ENCODE data around the gene VSTM2L.

Gene VSTM2L

DNA sequence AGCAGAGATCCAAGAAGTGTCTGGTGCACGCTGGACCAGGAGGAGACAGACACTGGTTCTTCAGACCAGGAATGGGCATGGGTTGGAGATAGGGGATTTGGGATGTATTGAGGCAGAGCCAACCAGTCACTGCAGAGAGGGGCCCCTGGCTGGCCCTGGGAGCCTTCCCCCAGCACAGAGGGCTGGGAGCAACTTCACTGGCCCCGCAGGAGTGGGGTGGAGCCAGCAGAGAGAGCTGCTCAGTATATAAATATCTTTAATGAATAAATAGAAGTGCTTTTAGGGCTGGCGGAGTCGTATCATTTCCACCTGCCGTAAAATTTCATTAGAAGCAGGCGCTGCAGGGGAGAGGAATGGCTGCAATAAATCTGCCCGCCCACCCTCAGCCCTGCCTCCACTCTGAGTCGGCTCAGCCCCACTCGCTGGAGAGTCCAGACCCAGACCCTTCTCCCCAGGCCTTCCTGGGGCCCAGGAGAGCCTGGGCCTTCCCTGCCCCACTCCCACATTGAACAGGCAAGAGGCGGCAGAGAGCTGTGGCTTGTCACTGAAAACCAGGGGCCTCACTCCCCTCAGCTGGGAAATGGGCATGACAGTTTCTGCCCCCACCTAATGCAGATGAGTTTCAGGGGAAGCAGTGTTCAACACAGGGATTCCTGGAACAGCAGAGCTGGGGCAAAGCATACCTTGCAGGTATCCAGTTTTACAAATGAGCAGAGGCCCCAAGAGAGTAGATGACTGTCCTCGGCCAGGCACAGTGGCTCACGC, 23.9 kb upstream of the VSTM2L start:
- no peak for DNase-seq

DNA sequence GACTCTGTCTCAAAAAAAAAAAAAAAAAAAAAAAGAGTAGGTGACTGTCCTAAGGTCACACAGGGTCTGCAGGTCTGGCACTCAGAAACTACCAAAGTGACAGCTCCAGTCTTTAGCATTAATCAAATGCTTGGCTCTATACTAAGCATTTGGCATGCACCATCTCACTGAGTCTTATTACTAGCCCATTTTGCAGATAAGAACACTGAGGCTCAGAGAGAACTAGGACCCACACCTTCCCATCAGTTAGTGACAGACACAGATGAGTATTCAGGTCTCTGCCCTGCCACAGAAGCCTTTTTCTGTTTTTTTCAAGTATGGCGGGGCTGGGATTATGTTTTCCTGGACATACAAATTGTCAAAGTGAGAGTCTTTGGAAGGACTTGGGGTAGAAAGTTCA, 23.1 kb upstream of the VSTM2L start:
- DNase-seq, result no peak

DNA sequence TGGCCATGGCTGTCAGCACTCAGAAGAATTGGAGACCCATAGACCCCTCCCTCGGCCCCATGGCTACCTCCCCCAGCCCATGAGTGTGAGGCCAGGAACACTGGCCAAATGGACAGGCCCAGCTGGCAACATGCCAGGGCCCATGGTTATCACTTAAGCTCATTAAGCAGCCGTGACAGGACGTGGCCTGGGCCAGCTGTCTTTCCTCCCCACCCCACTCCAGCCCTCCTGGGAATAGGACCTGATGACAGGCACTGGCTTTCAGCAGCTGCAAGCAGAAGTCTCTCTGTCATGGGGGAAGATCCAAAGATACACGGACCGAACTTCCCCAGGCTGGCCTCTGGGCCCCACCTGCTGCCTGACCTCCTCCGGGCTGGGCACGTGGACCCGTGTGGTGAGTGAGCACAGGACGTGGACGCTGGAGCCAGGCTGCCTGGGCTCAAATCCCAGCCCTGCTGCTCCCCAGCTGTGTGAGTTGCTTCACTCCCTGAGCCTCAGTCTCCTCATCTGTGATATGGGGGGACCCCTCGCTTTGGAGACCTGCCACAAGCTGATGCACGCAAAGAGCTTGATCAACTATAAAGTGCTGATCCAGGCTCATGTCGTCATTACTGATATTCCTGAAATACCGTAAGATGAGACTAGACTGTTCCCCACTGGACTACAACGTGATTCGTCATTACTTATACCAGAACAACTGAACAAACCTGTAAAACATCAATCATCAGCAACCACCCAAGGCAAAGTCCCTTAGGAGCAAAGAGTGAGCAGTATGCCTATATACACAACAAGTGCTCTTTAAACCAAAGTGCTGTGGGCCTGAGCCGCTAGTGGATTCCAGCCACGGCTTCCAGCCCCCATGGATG, 22.0 kb upstream of the VSTM2L start:
- DNase-seq, result no peak

DNA sequence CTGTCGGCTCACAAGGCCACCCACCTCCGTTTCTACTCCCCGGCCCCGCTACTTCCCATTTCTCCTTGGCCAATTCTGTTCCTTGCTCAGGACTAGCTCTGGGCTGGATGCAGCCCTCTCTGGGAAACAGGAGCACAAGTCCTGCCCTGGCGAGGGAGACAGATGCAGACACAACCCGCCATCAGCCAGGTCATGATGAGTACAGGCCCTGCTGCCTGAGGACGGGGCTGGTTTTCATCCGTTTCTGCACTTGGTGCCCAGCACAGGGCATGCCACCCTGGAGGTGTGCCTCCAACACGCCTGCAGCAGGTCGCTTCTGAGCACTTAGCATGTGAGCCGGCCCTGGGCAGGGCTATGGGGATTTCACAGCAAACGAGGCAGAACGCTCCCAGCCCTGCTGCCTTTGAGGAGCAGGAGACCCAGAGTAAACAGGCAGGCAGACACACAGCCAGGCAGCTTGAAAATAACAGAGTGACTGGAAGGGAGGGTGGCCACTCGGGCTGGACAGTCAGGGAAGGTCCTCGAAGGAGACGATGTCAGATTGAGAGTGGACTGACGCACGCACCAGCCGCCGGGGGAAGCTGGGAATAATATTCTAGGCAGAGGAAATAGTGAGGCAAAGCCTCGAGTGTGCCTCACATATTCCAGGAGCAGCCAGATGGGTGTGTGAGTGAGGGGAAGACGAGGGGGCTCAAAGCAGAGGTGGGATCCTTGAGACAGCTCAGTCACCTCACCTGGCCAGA, 21.2 kb upstream of the VSTM2L start:
- DNase-seq, result no peak

DNA sequence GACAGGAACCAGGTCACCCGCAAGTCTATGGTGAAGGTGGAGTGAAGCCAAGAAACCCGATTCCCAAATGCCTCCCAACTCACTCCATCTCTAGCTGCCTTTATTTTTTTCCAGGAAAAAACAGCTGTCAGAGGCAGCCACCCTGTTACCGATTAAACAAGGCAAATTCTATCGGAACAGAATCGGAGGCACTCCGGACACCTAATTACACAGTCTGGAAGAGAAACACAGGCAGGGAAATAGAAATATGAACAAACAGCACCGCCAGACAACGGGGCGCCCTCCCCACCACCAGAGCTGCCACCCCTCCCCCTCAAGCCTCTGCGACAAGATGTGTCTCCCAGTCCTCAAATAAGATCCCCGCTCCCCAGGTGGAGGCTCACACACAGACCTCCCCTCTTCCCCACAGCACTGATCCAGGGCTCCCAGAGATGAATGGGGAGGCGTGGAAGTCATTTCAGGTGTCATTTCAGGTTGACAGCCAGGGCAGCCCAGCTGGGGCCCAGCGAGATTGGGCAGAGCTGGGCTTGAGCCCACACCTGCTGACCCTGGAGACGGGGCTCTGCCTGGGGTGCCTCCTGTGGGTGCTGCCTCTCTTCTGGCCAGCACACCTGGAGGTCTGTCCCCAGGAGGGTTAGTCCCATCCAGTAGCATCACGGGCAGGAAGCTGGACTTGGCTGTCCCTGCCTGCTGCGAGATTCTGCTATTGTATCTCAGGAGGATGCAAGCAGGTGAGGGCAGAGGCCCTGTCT, 19.8 kb upstream of the VSTM2L start:
- no peak for DNase-seq

DNA sequence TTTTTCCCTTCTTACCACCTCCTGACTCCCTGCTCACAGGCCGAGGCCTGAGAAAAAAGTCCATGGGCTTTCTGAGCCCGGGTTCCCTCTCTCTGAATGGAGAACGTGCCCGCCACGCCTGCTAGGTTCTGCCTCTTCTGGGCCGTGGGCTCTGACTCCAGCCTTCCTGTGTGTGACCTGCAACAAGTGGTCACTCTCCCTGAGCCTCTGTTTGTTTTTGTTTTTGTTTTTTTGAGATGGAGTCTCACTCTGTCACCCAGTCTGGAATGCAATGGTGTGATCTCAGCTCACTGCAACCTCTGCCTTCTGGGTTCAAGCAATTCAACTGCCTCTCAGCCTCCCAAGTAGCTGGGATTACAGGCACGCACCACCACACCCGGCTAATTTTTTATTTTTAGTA, 17.9 kb upstream of the VSTM2L start:
- DNase-seq, result no peak

DNA sequence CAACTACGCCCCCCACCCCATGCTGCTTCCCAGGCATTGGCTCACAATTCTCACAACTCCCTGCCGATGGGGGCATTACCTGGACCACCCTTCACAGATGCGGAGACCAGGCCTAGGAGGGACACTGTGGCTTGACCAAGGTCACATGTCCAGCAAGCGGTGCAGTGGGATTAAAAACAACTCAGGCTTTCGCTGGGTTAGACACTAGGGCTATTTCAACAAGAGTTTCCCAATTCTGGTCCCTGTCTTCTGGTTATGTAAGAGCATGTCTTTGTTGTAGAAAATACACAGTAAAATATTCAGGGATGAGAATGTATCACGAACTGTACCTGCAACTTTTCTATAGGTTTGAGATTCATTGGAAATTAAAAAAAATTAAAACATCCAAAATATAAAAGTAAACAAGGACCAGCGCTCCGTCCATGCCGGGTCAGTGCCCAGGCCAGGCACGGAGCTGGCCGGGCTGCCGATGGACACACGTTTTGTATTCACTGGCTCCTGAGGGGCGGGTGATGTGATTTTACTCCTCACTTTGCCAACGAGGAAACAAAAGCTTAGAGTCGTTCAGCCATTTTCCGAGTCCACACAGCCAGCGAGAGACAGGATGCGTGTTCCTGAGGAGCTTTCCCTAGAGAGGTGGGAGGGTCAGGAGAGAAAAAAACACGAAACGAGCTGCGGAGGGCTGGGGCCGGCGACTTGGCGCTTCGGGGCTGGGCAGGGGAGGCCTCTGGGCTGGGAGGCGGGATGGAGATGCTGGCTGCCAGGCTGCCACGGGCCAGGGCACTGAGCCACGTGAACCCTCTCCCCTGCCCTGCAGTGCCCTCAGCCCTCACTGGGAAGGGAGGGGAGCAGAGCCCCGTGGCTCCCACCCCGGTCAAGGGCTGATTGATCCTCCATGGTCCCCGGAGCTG, 17.1 kb upstream of the VSTM2L start:
- DNase-seq, result no peak

DNA sequence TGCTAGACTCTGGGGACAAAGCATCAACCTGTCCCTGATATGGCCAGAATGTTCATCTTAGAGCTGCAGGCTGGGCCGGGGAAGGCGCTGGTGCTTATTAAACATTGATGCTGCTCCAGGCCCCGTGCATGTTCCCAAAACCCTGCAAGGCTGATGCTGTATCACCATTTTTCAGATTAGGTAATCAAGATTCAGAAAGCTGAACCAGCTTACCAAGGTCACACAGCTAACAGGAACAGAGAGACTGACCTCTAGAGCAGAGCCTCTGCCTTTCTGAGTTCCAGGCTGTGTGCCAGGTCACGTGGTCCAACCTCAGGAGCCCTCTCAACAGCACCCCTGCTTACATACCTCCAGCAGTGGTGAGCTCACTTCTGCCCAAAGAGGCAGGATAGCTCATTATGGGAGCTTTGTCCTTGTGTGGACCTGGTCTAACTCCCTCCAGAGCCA, 16.1 kb upstream of the VSTM2L start:
- no peak for DNase-seq

DNA sequence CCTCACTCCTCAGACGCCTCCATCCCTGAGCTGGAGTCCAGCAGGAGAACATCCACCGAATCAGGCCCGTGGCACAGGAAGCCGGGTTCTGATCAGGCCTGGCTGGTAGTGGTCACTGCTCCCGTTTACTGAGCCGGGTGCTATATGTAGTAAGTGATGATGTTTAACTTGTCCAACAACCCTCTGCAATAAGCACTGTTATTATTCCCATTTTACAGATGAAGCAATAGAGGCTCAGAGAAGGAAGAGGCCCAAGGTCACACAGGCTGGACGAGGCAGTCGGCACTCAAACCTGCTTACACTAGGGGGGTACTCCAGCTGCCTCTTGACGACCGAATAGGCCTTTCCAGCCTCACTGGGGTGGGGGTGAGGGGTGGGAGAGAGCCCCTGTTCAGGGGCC, 14.3 kb upstream of the VSTM2L start:
- no peak for DNase-seq

DNA sequence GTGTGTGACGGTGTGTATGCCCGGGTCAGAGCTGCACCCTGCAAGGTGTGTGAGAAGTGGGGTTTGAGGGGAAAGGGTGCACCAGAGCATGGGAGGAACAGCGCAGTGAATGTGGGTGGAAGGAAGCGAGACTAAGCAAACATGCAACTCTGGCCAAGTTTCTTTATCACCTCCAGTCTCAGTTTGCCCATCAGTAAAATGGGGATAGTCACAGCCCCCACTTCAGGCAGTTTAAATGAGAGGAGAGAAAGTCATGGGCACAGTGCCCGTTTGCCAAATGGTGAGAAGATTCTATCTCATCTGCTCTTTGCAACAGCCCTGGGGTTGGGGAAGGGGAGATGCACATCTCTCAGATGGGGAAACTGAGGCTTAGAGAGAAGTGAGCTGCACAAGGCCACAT, 12.8 kb upstream of the VSTM2L start:
- DNase-seq, result no peak

DNA sequence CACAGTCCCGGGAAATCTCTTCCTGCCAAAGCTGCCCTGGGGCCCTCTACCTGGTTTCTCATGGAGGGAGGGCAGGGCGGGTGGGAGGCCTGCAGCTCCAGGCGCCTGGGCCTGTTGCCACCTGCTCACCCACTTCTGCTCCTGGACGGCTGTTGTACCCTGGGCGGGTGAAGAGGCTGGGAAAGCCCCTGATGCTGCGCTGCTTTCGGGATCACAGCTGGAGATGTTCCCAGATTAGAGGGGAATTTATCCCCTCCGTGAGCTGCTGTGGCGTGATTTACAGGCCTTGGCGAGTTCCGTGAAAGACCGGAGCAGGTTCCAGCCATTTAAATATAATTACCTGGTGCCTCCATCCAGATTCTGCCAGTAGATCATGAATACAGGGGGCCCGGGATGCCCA, 12.3 kb upstream of the VSTM2L start:
- DNase-seq, result no peak

DNA sequence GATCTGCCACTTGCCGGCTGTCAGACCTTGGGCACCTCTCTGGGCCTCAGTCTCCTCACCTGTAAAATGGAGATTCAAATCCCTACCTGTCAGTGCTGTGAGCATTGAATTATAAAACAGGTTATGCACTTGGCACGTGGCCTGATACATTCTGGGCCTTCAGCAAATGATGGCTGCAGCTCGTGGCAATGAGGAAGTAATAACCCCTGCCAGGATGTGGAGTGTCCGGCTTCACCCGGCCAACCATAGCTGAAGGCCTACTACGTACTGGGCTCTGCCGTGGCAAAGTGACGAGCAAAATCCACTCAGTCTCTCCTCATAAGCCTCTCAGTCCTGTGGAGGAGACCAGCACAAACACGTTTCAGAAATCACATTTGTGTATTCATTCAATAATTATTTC, 10.9 kb upstream of the VSTM2L start:
- no peak for DNase-seq

DNA sequence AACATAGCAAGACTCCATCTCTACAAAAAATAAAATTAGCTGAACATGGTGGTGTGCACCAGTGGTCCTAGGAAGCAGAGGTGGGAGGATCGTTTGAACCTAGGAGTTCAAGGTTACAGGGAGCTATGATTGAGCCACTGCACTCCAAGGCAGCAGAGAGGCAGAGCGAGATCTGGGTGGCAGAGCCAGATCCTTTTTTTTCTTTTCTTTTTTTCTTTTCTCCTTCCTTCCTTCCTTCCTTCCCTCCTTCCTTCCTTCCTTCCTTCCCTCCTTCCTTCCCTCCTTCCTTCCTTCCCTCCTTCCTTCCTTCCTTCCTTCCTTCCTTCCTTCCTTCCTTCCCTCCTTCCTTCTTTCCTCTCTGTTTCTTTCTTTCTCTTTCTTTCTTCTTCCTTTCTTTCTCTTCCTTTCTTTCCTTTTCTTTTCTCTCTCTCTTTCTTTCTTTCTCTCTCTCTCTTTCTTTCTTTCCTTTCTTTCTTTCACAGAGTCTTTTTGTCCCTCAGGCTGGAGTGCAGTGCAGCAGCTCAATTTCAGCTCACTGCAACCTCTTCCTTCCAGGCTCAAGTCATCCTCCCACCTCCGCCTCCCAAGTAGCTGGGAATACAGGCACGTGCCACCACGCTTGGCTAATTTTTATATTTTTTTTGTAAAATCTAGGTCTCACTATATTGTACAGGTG, 9.2 kb upstream of the VSTM2L start:
- no peak for DNase-seq

DNA sequence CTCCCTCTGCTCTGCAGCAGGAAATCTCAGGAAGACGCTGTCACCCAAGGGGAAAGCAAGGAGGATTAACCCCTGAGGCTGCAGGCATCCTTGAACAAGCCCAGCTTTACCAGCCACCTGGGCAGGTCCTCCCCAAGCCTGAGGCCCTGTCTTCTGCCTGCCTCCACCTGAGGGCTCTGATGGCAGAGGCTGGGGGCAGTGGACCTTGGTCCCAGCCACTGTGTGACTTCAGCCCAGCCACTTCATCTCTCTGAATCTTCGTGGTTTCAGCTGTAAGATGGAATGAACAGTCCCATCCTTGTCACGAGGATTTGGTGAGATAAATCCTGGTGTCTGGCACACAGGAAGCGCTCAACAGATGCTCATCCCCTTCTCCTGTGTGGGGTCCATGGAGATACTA, 8.5 kb upstream of the VSTM2L start:
- no peak for DNase-seq

DNA sequence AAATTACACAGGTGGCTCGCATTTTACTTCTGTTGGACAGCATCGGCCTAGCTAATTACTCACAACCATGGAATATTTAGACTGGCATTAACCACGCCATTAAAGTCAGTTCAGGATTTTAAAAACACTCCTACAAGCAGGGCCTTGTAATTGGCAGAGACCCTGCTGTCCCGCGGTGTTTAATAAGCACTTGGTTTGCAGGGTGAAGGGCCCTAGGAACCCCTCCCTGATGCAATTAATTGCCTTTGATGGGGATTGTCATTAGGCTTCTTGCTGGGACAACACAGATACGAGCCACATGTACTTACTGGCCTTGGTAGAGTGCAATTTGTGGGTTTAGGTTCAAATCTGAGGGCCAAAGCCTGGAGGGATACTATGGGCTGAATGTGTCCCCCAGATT, 7.8 kb upstream of the VSTM2L start:
- DNase-seq, result no peak

DNA sequence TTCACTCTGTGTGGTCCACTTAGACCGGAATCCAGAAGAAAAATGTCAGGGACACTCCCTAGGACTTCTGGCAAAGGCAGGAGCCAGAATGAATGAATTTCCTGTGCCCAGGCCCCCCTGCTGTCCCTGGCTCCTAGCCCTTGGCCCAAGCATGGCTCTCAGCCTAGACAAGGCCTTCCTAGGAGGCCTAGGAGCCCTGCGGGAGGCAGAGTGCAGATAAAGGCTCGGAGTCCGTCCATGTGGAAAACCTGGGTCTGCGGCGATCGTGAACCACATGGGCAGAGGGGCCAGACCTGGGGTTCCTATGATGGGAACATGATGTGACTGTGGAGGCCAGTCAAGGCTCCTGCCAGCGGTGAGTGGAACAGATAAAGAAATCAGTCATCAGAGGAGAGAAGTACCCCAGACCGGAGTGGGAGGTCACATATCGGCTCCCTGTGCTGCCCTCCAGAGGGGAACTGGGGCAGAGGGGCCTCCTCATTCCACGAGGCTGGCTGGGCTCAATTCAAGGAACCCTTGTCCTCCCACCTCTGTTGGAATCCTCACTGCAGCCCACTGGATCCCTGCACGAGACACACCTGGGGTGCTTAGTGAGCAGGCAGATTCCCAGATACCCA, 5.9 kb upstream of the VSTM2L start:
- DNase-seq, result no peak

DNA sequence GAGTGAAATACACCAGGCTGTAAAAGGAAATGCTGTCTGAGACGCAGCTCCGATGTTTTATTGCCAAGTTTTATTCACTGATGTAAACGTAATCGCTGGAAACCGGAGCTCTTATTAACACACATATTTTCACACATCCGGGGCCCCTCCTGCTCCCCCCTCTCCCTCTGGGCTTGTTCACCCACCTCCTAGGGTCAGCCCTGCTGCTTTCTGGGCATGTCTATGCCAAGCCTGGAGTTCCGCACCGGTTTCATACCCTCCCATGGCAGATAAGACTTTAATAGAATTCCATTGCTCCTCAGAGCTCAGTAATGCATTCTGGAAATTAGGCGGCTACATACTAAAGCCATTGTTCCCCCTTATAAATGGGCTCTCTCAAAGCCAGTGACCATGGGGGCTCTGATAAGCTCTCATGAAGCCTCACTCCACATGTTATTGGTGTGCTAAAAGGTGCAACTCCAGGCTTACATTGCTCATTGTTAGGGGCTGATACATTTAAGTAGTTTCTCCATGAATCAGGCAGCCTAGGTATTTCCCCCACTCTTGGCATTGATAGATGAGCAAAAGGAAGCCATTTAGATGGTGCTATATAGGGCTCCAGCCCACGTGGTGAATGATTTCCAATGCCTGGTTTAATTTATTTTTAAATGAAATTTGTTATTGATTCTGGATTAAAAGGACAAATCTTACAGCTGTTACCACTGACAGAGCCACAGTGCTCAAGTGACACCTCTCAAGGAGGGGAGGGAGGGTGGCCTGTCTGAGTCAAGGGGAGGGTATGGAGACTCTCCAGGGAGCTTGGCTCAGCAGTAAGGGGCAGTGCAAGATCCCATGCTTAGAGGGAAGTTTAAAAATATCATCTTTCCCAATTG, 4.5 kb upstream of the VSTM2L start:
- DNase-seq, result no peak

DNA sequence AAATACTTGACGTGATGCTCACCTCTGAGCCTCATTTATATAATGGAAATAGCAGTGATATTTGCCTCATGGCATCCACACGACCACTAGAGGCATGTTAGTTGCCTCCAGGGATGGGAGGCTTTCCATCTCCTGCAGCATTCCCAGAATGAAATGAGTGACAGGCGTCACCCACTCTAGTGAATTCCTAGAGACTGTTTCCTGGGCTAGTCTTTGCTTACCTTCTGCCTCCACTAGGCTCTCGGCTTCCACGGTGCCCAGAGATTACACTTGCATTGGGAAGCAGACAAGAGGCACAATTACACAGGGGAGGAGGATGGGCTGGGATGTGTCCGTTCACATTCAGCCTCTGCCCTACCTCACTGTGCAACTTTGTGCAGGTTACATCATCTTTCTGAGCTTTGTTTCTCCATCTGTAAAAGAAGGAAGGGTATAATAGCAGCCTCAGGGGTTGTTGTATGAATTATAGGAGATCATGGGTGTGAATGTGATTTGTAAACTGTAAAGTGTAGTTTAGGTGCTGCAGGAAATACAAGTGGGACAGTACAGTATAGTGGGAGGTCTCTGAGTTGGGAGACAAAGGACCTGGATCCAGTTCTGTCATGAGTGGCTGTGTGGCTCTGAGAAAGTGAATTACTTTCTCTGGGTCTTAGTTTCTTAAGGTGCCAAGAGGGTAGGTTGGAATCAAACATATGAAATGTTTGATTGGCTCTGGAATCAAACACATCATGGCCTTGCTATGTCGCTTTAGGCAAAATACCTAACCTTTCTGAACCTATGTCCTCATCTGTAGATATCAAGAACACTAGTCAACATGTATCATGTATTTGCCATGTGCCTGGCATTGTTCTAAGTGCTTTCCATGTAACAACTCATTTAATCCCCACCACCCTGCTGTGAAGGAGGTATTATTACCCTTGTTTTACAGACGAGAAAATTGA, 3.6 kb upstream of the VSTM2L start:
- no peak for DNase-seq

DNA sequence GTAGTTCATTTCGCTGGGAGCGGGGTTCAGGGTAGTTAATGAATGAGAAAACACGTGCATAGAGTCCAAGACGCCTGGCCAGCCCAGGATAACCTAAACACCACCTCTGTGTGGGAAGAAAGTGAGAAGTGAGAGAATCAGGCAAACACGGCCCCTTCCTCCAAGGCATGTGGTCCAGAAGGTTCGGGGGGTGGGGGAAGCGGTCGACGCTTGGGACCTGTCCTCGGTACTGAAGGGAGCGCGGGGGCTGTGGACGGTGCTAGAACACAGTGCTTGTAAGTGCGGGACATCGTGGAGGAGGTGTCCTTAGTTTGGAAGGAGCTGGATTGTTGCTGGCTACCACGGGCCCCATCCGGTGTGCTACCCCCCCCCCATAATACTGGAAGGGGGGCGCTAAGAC, 1.7 kb upstream of the VSTM2L start:
- DNase-seq, result no peak
